ENCODE data around the gene KCNQ1OT1. TPM values are rescaled to one million over a fixed set of nuclear protein-coding genes. Genes with fewer than 3 reads are reported as not detected.

Gene KCNQ1OT1
- total RNA-seq, 2 donors from 2014 or later: 5.2 to 6.9 TPM

- peak; percentile 20 for DNase-seq
- Histone ChIP-seq H3K4me3 (ENCODE audit: low read length) (no peak overlapping the region), H3K36me3 (ENCODE audit: control insufficient read depth, insufficient read depth, low read length) (no peaks in the 10 kb centered on the region), H3K9me3 (ENCODE audit: control insufficient read depth, low read length) (peaks cover 11% of the 10 kb centered on the region), H3K27me3 (ENCODE audit: control insufficient read depth, insufficient read depth, low read length, poor library complexity, severe bottlenecking) (no peaks in the 10 kb centered on the region), H3K4me1 (ENCODE audit: control insufficient read depth, insufficient read depth, low read length) (no peaks in the 10 kb centered on the region), H3K27ac (ENCODE audit: low read depth, low read length) (no peak overlapping the region), H3K9ac (ENCODE audit: extremely low read depth, low read length, poor library complexity, severe bottlenecking) (no peak overlapping the region)
- WGBS, 2 experiments (ENCODE audit: insufficient coverage in 1 of 2, insufficient read length in 1 of 2): 91 to 92% methylated on average over 11 to 13 of the region's 13 CpGs
- Mint-ChIP-seq H3K27ac (no peak overlapping the region), H3K4me3 (no peak overlapping the region), H3K36me3 (ENCODE audit: low read depth) (no peaks in the 10 kb centered on the region), H3K27me3 (ENCODE audit: insufficient read depth) (peaks cover 56% of the 10 kb centered on the region), H3K9me3 (peaks cover 17% of the 10 kb centered on the region), H3K4me1 (peaks cover 5% of the 10 kb centered on the region)
- TF ChIP-seq, protein P1, sequence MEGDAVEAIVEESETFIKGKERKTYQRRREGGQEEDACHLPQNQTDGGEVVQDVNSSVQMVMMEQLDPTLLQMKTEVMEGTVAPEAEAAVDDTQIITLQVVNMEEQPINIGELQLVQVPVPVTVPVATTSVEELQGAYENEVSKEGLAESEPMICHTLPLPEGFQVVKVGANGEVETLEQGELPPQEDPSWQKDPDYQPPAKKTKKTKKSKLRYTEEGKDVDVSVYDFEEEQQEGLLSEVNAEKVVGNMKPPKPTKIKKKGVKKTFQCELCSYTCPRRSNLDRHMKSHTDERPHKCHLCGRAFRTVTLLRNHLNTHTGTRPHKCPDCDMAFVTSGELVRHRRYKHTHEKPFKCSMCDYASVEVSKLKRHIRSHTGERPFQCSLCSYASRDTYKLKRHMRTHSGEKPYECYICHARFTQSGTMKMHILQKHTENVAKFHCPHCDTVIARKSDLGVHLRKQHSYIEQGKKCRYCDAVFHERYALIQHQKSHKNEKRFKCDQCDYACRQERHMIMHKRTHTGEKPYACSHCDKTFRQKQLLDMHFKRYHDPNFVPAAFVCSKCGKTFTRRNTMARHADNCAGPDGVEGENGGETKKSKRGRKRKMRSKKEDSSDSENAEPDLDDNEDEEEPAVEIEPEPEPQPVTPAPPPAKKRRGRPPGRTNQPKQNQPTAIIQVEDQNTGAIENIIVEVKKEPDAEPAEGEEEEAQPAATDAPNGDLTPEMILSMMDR (conservative IDR thresholded peaks at IDR 0.05): no peak
Measured at GRCh38 chr11:2558861-2559526, 140.8 kb downstream of the KCNQ1OT1 start.

DNA sequence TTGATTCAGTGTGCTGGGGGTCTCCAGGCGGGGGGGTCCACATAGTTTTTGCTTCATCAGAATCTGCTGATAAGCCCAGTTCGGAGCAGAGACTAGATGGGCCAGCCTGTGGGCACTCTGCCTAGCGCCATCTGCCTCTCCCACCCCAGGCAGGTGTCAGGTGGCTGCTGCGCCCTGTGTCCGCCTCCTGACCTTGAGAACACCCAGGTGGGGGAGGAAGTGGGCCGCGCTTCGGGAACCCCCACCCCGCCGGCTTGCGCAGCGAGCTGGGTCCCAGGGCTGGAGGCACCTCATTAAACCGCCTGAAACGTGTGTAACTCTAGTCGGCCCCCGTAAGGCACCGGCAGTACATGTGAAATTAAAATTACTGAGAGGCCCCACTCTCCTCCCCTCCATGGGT lies 141.4 kb downstream of the KCNQ1OT1 start:
- 94% methylated on average over 17 of the region's 17 CpGs; no CpG with 5 or more reads in 1 of the 2 experiments for WGBS, 2 experiments (ENCODE audit: insufficient coverage in 1 of 2, insufficient read length in 1 of 2)
- no peak overlapping the region for H3K27ac ChIP-seq (ENCODE audit: low read depth, low read length)
- H3K27ac Mint-ChIP-seq: no peak overlapping the region
- TF ChIP-seq, protein P1 (conservative IDR thresholded peaks at IDR 0.05): no peak
- no peaks in the 10 kb centered on the region for H3K36me3 Mint-ChIP-seq (ENCODE audit: low read depth)
- H3K4me1 ChIP-seq (ENCODE audit: control insufficient read depth, insufficient read depth, low read length): no peaks in the 10 kb centered on the region
- H3K4me3 Mint-ChIP-seq: no peak overlapping the region
- H3K27me3 Mint-ChIP-seq (ENCODE audit: insufficient read depth): peaks cover 53% of the 10 kb centered on the region
- H3K36me3 ChIP-seq (ENCODE audit: control insufficient read depth, insufficient read depth, low read length): no peaks in the 10 kb centered on the region
- peaks cover 11% of the 10 kb centered on the region for H3K9me3 ChIP-seq (ENCODE audit: control insufficient read depth, low read length)
- peaks cover 17% of the 10 kb centered on the region for H3K9me3 Mint-ChIP-seq
- no peaks in the 10 kb centered on the region for H3K27me3 ChIP-seq (ENCODE audit: control insufficient read depth, insufficient read depth, low read length, poor library complexity, severe bottlenecking)
- H3K4me1 Mint-ChIP-seq: peaks cover 5% of the 10 kb centered on the region
- DNase-seq: peak; percentile 28
- H3K4me3 ChIP-seq (ENCODE audit: low read length): no peak overlapping the region
- H3K9ac ChIP-seq (ENCODE audit: extremely low read depth, low read length, poor library complexity, severe bottlenecking): no peak overlapping the region

Other genes starting within 250 kb of the KCNQ1OT1 start
- 10 to 100 TPM; 37.6 to 60.9 TPM for gene CDKN1C, start 185.8 kb upstream of the KCNQ1OT1 start, total RNA-seq
- 1 to 10 TPM; 3.0 to 5.1 TPM for gene PHLDA2, start 229.4 kb upstream of the KCNQ1OT1 start, total RNA-seq

Data from endodermal cell (in vitro differentiated cells).